Immature natural killer cell (primary cell): ENCODE measurements around the gene PNRC1. TPM values are rescaled to one million over a fixed set of nuclear protein-coding genes. Genes with fewer than 3 reads are reported as not detected.
"Not testable (repeated sequence)": the region's sequence is repeated elsewhere in the genome, so short reads cannot be mapped to it uniquely, and the experiment has no call there.

Experiments
- DNase-seq, 3 donors: peaks; one replicate each; pipeline ENCODE4 v3.0.0; 2022; ENCODE audit warnings: mixed read lengths in 1 of 3
- H3K27ac Mint-ChIP-seq, 6 donors: one replicate each; pipeline ENCODE4 v1.8.0; 2020; ENCODE audit warnings: mixed read lengths in 6 of 6, mild to moderate bottlenecking in 5 of 6, inconsistent platforms in 4 of 6, moderate library complexity in 3 of 6
- H3K27me3 Mint-ChIP-seq, 3 donors: one replicate each; pipeline ENCODE4 v1.8.0; 2020 to 2021; ENCODE audit warnings: low read depth in 3 of 3, mild to moderate bottlenecking in 3 of 3, mixed read lengths in 3 of 3, moderate library complexity in 3 of 3, inconsistent platforms in 1 of 3
- H3K36me3 Mint-ChIP-seq, 3 donors: one replicate each; pipeline ENCODE4 v1.8.0; 2020; ENCODE audit warnings: mixed read lengths in 3 of 3, inconsistent platforms in 2 of 3, mild to moderate bottlenecking in 2 of 3
- H3K4me1 Mint-ChIP-seq, 2 donors: one replicate each; pipeline ENCODE4 v1.8.0; 2020; ENCODE audit warnings: inconsistent platforms in 2 of 2, mild to moderate bottlenecking in 2 of 2, mixed read lengths in 2 of 2, moderate library complexity in 1 of 2
- H3K4me3 Mint-ChIP-seq, 5 donors: one replicate each; pipeline ENCODE4 v1.8.0; 2020; ENCODE audit warnings: mild to moderate bottlenecking in 5 of 5, mixed read lengths in 5 of 5, inconsistent platforms in 3 of 5, moderate library complexity in 3 of 5
- H3K9me3 Mint-ChIP-seq, 6 donors: one replicate each; pipeline ENCODE4 v1.8.0; 2020; ENCODE audit warnings: mild to moderate bottlenecking in 6 of 6, mixed read lengths in 6 of 6, inconsistent platforms in 4 of 6, moderate library complexity in 3 of 6
- polyA plus RNA-seq, 3 donors: library from polyadenylated mRNA; unstranded; fragments of 300-500 nt; fragmentation: Illumina TruSeq; gene quantifications; one replicate each; pipeline ENCODE4 v1.2.3, GENCODE V29; 2021

The PNRC1 gene
- 100 to 1,000 TPM; 255 to 629 (median 491) TPM for polyA plus RNA-seq

DNA sequence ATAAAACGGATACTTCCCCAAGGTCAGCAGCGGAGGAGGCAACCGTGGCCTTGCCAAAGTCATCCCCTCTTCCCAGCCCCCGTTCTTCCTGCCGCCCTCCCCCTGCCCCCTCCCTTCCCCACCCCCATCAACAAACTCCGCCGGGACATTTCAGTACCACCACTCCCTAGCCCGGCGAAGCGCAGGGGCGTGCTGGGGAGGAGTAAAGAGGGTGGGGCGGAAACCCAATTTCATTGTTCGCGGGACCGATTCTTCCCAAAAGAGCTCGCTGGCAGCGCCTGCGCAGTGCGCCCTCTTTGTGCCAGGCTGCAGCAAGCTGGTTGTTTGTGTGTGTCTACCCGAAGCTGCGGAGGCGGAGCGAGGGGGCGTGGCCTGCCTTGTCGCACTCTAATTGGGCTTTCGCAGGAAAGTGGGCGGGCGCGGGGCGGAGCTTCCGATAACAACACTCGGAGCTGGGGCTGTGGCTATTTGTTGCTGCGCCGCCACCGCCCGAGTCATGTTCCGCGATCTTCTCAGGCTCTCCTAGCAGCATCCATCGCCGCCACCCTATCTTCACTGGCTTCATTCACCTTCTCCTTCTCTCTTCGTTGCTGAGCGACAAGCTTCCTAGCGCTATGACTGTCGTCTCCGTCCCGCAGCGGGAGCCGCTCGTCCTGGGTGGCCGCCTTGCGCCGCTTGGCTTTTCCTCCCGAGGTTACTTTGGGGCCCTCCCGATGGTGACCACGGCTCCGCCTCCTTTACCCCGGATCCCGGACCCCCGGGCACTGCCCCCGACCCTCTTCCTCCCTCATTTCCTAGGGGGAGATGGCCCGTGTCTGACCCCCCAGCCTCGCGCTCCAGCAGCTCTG, at the start of gene PNRC1:
Gene PNRC1, plus strand, starts transcription at position 471 of the 848 bp plus-strand sequence. Its CDS starts 144 bp downstream, at position 615.
- no peaks in the 10 kb centered on the region for H3K9me3 Mint-ChIP-seq
- H3K27me3 Mint-ChIP-seq: peaks cover 23 to 32% (median 32%) of the 10 kb centered on the region in 3 donors
- H3K36me3 Mint-ChIP-seq: peaks cover 9 to 28% (median 18%) of the 10 kb centered on the region in 3 donors
- H3K4me1 Mint-ChIP-seq: peaks cover 43 to 47% of the 10 kb centered on the region in 2 donors
- peak within 1 kb of the TSS; percentile 93 to 98 (median 98) for H3K27ac Mint-ChIP-seq
- DNase-seq: peak; percentile 100
- peak within 1 kb of the TSS; percentile 95 to 99 (median 96) for H3K4me3 Mint-ChIP-seq

DNA sequence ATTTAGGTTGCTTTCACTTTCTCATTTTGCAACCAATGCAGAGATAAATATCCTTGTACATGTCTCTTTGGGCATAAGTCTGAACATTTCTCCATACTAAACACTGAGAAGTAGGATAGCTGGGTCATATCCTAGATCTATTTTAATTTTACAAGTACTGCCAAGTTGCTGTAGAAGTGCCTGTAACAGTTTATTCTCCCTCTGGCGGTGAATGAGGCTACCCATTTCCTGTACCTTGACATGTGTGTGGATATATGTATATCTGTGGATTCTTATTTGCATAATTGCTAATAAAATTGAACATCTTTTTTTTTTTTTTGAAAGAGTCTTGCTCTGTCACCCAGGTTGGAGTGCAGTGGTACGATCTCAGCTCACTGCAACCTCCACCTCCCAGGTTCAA, 48.0 kb upstream of the PNRC1 start:
- peaks cover under 1 to 4% (median under 1%) of the 10 kb centered on the region in 3 donors for H3K36me3 Mint-ChIP-seq
- peak in 1 of 3 donors; percentile 5 for DNase-seq
- H3K27me3 Mint-ChIP-seq: peaks cover 0 to 2% (median 0%) of the 10 kb centered on the region in 3 donors
- H3K4me3 Mint-ChIP-seq: no peak overlapping the region
- peaks cover 0 to 9% (median 3%) of the 10 kb centered on the region in 6 donors for H3K9me3 Mint-ChIP-seq
- no peak overlapping the region for H3K27ac Mint-ChIP-seq
- H3K4me1 Mint-ChIP-seq: peaks cover 3 to 6% of the 10 kb centered on the region in 2 donors

GRCh38 chr6:89033461-89033860, 47.1 kb upstream of the PNRC1 start:
- peaks cover 4 to 18% (median 12%) of the 10 kb centered on the region in 6 donors for H3K9me3 Mint-ChIP-seq
- H3K27me3 Mint-ChIP-seq: peaks cover 0 to 2% (median 0%) of the 10 kb centered on the region in 3 donors
- no peak overlapping the region for H3K27ac Mint-ChIP-seq
- peaks cover 5 to 7% (median 6%) of the 10 kb centered on the region in 3 donors for H3K36me3 Mint-ChIP-seq
- no peak overlapping the region for H3K4me3 Mint-ChIP-seq
- no peak for DNase-seq
- peaks cover 3 to 6% of the 10 kb centered on the region in 2 donors for H3K4me1 Mint-ChIP-seq

DNA sequence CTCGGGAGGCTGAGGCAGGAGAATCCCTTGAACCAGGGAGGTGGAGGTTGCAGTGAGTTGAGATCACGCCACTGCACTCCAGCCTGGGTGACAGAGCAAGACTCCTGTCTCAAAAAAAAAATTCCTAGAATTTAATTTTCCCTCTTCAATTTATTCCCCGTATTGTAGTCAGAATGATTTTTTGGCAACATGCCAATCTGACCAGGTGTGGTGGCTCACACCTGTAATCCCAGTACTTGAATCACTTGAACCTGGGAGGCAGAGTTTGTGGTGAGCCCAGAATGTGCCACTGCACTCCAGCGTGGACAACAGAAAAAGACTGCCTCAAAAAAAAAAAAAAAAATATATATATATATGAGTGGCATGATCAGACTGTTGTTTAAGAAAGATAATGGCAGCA, 46.4 kb upstream of the PNRC1 start:
- peaks cover 7 to 24% (median 18%) of the 10 kb centered on the region in 6 donors for H3K9me3 Mint-ChIP-seq
- H3K36me3 Mint-ChIP-seq: peaks cover 8 to 12% (median 10%) of the 10 kb centered on the region in 3 donors
- H3K4me3 Mint-ChIP-seq, DNase-seq, H3K27ac Mint-ChIP-seq, H3K27me3 Mint-ChIP-seq, H3K4me1 Mint-ChIP-seq: not testable (repeated sequence)

DNA sequence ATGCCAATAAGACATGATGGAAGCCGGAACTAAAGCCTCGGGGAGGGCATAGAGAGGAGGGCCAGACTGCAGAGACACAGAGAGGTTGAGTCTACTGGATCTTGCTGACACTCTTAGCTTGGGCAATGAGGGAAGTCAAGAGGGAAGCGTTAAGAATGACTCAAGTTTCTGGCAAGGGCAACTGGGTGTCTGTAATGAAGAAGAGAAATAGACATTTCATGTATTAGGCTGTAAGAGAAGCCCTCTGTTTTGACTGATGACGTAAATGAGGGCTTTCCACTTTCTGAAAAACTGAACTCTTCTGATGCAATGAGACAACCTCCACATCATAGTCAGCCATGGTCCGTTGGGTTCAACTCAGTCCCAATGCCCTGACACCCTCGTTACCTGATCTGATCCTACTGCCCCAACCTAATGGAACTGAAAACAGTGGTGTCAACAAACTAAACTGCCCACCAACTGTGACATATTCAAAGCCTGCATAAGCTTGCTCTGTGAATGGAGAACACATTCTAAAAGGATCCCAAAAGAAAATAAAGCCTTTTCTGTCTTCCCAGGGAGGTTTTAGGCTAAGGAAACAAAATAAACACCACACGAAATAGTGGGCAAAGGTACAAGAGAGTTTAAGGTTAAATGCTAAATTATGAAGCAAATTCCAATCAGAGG, 45.8 kb upstream of the PNRC1 start:
- Mint-ChIP-seq H3K4me3 (no peak overlapping the region), H3K36me3 (peaks cover 9 to 12% (median 10%) of the 10 kb centered on the region in 3 donors), H3K27ac (no peak overlapping the region), H3K9me3 (peaks cover 7 to 25% (median 18%) of the 10 kb centered on the region in 6 donors), H3K27me3 (peaks cover 0 to 2% (median 2%) of the 10 kb centered on the region in 3 donors), H3K4me1 (peaks cover 3 to 6% of the 10 kb centered on the region in 2 donors)
- DNase-seq: no peak

- Mint-ChIP-seq H3K36me3 (peaks cover 9 to 12% (median 10%) of the 10 kb centered on the region in 3 donors), H3K27ac (peak overlapping the region in 2 of 6 donors; percentile 2 to 31), H3K4me1 (peaks cover 3 to 6% of the 10 kb centered on the region in 2 donors), H3K27me3 (peaks cover 0 to 2% (median 2%) of the 10 kb centered on the region in 3 donors), H3K4me3 (no peak overlapping the region), H3K9me3 (peaks cover 7 to 25% (median 18%) of the 10 kb centered on the region in 6 donors)
- no peak for DNase-seq
Observed at GRCh38 chr6:89035252-89036101, 45.1 kb upstream of the PNRC1 start.

- Mint-ChIP-seq H3K27ac (no peak overlapping the region), H3K9me3 (peaks cover 7 to 25% (median 18%) of the 10 kb centered on the region in 6 donors), H3K27me3 (peaks cover 0 to 2% (median 2%) of the 10 kb centered on the region in 3 donors)
Observed at GRCh38 chr6:89037141-89037900, 43.2 kb upstream of the PNRC1 start.

DNA sequence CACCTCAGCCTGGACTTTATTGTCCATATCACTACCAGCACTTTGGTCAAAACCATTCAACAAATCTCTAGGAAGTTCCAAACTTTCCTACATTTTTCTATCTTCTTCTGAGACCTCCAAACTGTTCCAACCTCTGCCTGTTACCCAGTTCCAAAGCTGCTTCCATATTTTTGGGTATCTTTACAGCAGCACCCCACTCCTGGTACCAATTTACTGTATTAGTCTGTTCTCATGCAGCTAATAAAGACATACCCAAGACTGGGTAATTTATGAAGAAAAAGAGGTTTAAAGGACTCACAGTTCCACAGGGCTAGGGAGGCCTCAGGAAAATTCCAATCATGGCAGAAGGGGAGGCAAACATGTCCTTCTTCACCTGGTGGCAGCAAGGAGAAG, 42.7 kb upstream of the PNRC1 start:
- not testable (repeated sequence) for H3K27ac Mint-ChIP-seq, H3K27me3 Mint-ChIP-seq, H3K4me1 Mint-ChIP-seq, H3K4me3 Mint-ChIP-seq, DNase-seq
- peaks cover 10 to 12% (median 12%) of the 10 kb centered on the region in 3 donors for H3K36me3 Mint-ChIP-seq
- H3K9me3 Mint-ChIP-seq: peaks cover 7 to 25% (median 18%) of the 10 kb centered on the region in 6 donors

More at GRCh38 chr6:89037141-89037900, 43.2 kb upstream of the PNRC1 start:
- H3K4me3 Mint-ChIP-seq: no peak overlapping the region
- peaks cover 10 to 12% (median 12%) of the 10 kb centered on the region in 3 donors for H3K36me3 Mint-ChIP-seq
- peaks cover 3 to 5% of the 10 kb centered on the region in 2 donors for H3K4me1 Mint-ChIP-seq
- no peak for DNase-seq

DNA sequence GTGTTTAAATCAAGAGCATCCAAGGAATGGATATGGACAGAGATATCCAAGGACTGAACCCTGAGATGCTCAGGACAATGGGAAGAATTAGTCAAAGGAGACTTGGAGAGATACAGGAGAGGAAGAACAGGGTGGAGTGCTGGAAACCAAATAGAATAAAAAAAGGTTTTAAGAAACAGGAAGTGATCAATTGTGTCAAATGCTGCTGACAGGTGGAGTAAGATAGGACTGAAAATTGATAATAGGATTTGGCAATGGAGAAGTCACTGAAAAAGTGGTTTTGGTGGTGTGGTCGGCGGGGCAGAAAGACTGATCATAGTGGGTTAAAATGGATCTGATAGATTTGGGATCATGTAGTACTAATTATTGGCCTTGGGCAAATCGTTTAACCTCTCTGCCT, 37.9 kb upstream of the PNRC1 start:
- peaks cover 7 to 16% (median 13%) of the 10 kb centered on the region in 6 donors for H3K9me3 Mint-ChIP-seq
- H3K27ac Mint-ChIP-seq: peak overlapping the region in 1 of 6 donors; percentile 15
- H3K27me3 Mint-ChIP-seq: peaks cover 0 to 5% (median 0%) of the 10 kb centered on the region in 3 donors
- peaks cover 8 to 11% (median 9%) of the 10 kb centered on the region in 3 donors for H3K36me3 Mint-ChIP-seq
- peaks cover 0 to 5% of the 10 kb centered on the region in 2 donors for H3K4me1 Mint-ChIP-seq
- DNase-seq: no peak
- H3K4me3 Mint-ChIP-seq: no peak overlapping the region

GRCh38 chr6:89044328-89045010, 36.1 kb upstream of the PNRC1 start:
- Mint-ChIP-seq H3K36me3 (peaks cover 0 to 3% (median 0%) of the 10 kb centered on the region in 3 donors), H3K4me1 (peaks cover 0 to 5% of the 10 kb centered on the region in 2 donors), H3K27ac (no peak overlapping the region), H3K27me3 (peaks cover 0 to 3% (median 0%) of the 10 kb centered on the region in 3 donors), H3K4me3 (no peak overlapping the region), H3K9me3 (no peaks in the 10 kb centered on the region)
- DNase-seq: no peak

DNA sequence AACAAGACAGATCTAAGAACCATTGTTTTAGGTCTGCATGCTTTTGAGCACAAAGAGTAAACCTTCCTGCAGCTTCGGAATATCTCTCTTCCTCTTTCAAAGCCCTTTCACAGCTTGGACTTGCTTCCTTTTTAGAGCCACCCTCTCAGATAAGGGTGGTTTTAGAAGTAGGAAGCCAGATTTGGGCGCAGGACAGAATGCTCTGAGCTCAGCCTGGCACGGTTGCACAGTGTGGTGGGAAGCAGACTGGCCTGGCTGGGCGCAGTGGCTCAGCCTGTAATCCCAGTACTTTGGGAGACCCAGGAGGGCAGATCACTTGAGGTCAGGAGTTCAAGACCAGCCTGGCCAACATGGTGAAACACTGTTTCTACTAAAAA, 35.6 kb upstream of the PNRC1 start:
- Mint-ChIP-seq H3K4me1 (peaks cover 0 to 5% of the 10 kb centered on the region in 2 donors), H3K27ac (no peak overlapping the region), H3K36me3 (peaks cover 0 to 3% (median 0%) of the 10 kb centered on the region in 3 donors), H3K4me3 (no peak overlapping the region), H3K9me3 (no peaks in the 10 kb centered on the region), H3K27me3 (peaks cover 0 to 3% (median 0%) of the 10 kb centered on the region in 3 donors)
- no peak for DNase-seq

DNA sequence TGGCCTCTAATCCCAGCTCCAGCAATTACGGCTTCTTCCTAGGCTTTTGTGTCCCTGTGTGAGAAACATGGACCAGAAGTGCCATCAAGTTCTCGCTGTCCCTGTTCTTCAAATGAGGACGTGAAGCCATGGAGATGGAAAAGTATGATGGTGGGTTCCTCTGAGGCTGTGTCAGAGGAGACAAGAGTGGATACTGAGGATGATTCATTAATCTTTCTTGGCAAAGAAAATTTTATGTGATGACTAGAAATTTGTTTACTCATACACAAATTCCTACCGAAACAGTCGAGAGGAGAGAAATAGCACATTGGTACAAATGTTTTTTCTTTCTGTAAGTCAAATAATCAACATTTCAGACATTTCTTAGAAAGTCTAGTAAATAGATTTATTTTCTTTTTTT, 35.0 kb upstream of the PNRC1 start:
- Mint-ChIP-seq H3K4me1 (peaks cover 3 to 5% of the 10 kb centered on the region in 2 donors), H3K4me3 (no peak overlapping the region), H3K27ac (no peak overlapping the region), H3K27me3 (peaks cover 0 to 3% (median 0%) of the 10 kb centered on the region in 3 donors), H3K36me3 (peaks cover 0 to 3% (median 0%) of the 10 kb centered on the region in 3 donors), H3K9me3 (no peaks in the 10 kb centered on the region)
- DNase-seq: no peak
